NCI-H1694 (cell line): ENCODE measurements around the gene PAGE5.

Source experiments
- DNase-seq: peaks from one replicate; lab custom pipeline; 2025; lab: John Stamatoyannopoulos, UW

The PAGE5 gene, protein sequence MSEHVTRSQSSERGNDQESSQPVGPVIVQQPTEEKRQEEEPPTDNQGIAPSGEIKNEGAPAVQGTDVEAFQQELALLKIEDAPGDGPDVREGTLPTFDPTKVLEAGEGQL

DNA sequence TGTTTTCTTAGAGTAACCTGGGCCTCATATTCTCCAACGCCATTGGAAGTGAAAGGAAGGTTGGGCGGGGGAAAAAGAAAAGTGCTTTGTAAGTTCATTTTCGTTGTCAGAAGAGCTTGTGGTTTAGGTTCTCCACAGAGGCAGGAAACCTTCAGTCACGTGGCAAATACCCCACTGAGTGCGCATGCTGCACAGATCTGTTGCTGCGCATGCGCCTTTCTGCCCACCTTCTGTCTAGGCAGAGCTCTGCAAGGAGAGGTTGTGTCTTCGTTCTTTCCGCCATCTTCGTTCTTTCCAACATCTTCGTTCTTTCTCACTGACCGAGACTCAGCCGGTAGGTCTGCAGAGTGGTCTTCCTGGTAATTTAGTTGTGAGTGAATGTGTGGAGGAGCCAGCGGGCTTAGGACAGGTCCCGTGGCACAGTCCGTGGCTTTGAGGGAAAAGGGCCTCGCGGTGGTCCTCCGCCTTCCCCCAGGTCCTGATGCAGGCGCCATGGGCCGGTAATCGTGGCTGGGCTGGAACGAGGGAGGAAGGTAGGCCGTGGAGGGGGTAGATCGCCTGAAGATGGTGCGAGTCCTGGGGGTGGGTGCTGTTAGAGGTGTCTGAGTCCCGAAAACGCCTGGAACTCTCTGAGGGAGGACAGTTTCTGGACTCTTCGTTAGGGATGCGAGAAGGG lies at the start of gene PAGE5:
Gene PAGE5, plus strand, starts transcription at position 228 of the 676 bp plus-strand sequence. CDS start 1,037 bp downstream, outside the sequence.
- DNase-seq, result no peak

DNA sequence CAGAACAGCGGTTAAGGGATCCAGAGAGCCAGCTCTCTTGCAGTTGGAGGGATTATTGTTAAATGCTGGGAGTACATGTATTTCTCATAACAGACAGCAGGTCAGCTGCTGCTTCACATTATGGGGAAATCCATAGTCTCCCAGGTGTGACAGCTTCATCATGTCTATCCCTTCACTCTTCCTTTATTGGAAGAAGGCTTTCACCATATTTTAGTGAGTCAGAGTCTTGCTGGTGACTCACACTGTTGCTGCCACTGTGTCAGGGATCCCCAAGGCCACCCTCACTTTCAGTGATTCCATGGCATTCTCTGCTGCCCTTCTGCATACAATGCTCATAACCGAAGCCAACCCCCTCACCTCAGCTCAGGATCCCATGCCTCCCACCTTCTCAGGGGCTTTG lies 32.9 kb upstream of the PAGE5 start:
- no peak for DNase-seq

DNA sequence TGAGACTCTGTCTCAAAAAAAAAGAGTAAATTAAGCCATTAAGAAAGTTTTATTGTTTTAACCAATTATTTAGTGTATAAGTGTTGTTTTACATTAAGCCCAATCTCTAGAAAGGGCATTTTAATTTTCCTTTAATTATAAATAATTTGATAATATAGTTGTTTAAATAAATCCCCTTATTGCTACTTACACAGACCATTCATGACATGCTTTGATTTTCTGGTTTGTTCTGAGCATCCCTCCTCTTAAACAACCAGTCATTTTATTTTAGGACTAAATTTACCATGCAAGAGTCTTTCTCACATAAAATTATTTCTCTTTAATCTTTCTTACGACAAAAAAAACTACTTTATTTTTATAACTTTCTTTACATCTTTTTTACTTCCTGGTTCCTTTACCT lies 23.5 kb upstream of the PAGE5 start:
- no peak for DNase-seq

DNA sequence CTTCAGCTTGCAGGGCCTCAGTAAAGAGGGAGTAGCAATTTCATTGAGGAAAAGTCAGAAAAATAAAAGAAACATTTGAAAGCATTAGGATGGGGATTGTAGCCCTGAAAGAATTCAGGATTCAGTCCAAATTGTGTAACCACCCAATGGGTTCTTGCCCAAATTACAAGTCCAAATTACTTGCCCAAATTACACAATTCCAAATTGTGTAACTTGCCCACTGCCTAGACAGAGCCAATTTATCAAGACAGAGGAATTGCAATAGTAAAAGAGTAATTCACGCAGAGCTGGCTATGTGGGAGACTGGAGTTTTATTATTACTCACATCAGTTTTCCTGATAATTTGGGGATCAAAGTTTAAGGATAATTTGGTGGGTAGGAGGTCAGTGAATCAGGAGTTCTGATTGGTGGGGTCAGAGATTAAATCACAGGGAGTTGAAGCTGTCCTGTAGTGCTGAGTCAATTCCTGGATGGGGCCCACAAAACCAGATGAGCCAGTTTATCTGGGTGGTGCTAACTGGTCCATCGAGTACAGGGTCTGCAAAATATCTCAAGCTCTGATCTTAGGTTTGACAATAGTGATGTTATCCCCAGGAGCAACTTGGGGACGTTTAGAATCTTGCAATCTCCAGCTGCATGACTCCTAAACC lies 18.1 kb upstream of the PAGE5 start:
- DNase-seq, result no peak

DNA sequence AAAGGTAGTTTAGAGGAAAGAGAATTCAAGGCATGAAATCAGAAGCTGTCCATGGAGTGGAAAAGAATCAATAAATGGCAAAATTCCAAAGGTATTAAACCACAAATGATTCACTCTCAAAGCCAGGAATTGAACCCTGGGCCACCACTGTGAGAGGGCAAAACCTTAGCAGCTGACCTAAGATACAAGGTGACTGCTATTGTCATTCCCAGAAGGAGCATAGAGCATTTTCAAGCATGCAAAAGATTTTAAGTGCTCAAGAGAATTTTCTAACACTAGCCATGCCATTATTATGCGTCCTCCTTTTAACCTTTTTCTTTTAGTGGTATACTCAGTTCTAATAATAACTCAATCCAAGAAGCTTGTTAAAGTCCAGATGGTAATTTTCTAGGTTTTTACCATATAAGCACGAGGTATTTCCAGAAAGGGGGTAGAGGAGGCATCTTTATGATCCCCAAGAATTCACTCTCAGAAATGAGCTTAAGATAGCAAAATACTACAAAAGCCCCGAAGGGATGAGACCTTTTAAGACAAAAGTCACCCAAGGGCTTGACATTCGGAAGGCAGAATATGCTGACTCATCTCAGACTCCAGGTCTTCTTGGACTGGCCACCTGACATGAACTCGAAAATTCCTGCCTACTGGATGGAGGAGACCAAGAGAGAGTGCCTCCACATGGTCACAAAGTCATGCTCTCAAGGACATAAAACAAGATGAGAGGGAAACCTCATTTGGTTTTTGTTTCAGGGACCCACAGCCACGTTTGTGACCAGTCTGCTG lies 13.8 kb upstream of the PAGE5 start:
- DNase-seq, result no peak

DNA sequence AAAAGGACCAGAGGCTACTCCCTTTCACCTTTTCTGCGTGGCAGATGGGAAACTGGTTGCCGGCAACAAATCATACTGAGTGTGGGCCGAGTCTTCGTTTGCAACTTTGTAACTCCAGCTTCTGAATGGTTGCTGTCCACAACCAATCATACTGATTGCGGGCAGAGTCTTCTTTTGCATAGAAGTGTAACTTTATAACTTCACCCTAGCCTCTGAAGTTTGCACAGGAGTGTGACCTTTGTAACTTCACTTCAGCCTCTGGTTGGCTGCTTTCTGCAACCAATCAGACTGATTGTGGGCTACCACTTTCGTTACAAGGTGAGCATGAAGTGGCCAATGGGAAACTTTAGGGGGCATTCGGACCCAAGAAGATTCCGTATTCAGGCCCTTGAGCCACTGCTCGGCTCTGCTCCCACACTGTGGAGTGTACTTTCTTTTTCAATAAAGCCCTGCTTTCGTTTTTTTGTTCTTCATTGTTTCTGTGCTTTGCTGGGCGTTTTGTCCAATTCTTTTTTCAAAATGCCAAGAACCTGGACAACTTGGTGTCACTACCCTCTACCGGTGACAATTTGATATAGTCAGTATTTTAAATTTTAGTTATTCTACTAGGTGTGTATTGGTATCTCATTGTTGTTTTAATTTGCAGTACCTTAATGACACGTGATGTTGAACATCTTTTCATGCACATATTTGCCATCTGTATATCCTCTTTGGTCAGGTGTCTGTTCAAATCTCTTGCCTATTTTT lies 9.0 kb upstream of the PAGE5 start:
- DNase-seq, result no peak

DNA sequence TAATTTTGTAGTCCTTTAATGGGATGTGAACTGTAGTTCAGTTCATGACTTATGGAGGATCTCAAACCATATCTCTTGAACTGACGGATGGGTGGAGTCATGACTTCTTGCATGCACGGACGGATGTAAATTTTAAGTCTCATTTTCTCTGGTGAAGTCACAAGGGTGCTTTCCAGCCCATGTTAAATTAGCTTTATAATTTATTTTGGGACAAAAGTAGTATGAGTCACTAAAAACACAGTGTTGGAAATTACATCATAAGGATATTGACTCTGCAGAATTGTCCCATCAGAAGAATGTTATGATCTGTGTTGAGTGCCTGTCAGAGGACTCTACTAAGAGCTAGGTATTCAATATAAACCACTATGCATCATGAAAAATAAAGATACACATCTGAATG lies 6.8 kb upstream of the PAGE5 start:
- no peak for DNase-seq

DNA sequence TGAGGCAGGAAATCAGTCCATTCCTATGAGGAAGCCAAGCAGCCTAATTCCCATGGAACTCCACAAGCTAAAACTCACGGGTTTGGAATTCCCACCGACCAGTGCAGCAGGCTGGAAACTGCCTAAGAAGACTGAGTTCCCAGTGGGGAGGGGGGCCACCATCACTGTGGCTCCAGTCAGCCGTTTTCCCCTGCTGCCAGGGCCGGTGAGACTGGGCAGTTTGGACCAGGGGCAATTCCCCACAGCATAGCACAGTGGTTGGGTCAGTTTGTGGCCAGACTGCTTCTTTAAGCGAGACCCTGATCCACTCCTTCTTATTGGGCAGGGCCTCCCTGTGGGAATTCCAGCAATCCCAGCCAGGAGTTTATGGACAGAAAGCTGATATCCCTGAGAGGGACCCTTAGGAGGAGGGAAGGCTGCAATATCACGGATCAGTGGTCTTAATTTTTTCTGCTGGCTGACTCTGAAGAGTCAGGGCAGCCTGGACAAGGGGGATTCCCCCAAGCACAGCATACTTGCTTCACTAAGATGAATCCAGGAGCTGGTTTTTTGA lies 20.7 kb downstream of the PAGE5 start:
- DNase-seq, result no peak

DNA sequence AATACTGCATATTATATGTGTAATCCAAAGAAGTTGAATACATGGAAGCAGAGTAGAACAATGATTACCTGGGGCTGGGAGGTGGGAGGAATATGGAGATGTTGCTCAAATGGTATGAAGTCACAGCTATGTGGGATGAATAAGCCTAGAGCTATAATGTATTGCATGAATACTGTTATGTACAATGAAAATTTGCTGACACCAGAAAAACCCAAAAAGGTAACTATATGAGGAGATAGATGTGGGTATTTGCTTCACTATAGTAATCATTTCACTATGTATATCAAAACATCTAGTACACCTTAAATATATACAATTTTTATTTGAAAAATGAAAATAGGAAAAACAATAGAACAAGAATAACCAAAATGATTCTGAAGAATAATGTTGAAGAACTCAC lies 33.4 kb downstream of the PAGE5 start:
- DNase-seq, result no peak

DNA sequence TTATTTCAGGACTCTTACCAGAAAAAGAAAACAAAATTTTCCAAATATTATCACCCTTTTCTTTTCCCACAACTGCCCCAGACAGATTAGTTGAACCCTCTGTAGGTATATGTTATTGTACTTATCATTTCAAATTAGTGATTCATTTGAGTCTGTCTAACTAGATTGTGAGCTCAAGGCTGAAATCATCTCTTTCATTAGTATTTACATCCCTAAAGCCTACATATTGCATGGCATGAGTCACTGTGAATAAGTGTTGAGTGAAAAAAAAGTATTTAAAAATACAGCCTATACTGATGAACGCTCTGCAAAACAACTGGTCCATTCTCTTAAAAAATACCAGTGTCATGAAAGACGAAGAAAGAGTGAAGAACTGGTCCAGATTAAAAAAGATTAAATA lies 40.7 kb downstream of the PAGE5 start:
- no peak for DNase-seq

DNA sequence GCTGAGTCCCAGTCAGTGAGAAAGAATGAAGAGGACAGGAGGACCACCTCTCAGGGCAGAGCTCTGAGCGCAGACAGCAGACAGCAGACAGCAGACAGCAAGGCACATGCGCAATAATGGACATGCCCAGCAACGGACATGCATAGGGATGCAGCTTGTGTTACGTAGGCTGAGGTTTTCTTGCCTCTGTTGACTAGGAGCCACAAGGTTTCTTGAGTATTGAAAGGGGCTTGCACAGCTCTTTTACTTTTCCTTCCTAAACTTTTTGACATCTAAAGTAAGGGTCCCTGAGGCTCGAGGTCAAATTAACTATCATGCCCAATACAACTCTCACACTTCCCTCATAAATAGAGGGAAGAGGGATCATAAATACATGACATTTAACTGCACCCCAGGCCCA lies 44.7 kb downstream of the PAGE5 start, which contains the start of gene PAGE3:
Gene PAGE3, minus strand, starts transcription at position 101 of the 400 bp plus-strand sequence. CDS start 1,013 bp downstream, outside the sequence.
- DNase-seq, result no peak
